ENCODE data around the gene MPPE1.

DNA sequence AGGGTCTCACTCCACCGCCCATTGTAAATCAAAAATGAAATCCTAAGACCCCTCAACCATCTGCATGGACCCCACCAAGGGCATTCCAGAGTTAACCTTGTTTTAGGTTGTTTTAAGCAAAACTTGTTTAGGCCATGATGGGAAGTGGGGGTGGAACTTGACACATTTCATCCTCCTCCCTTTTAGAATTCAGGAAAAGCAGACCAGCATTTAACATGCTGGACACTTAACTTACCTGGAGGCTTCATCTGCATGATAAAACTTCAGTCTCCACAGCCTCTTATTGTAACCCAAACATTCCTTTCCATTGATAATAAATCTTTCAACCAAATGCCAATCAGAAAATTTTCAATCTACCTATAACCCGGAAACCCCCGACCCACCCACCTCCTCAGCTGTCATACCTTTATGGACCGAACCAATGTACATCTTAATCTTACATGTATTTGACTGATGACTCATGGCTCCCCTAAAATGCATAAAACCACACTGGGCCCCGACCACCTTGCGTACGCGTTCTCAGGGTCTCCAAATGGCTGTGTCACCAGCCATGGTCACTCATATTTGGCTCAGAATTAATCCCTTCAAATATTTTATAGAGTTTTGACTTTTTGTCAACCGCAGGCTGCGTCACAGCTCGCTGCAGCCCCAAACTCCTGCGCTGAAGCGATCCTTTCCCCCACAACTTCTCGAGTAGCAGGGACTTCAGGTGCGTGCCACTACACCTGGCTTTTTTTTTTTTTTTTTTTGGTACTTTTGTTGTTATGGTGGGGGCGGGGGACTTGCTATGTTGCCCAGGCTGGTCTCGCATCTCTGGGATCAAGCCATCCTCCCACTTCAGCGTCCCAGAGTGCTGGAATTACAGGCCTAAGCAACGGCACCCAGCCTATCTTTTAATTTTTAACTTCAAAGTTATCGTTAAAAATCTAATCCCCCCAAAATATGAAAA is 917 bp downstream of the MPPE1 start:
- TF ChIP-seq EZH2 (optimal IDR thresholded peaks at IDR 0.05; ENCODE audit: low read depth, low read length), result no peak
- TF ChIP-seq CTCF (IDR thresholded peaks at IDR 0.05; ENCODE audit: low read length), result no peak
